ENCODE results near the gene MED29.
A peak's percentile ranks its signal among the peaks of the same experiment; 100 is the strongest.

The MED29 gene

DNA sequence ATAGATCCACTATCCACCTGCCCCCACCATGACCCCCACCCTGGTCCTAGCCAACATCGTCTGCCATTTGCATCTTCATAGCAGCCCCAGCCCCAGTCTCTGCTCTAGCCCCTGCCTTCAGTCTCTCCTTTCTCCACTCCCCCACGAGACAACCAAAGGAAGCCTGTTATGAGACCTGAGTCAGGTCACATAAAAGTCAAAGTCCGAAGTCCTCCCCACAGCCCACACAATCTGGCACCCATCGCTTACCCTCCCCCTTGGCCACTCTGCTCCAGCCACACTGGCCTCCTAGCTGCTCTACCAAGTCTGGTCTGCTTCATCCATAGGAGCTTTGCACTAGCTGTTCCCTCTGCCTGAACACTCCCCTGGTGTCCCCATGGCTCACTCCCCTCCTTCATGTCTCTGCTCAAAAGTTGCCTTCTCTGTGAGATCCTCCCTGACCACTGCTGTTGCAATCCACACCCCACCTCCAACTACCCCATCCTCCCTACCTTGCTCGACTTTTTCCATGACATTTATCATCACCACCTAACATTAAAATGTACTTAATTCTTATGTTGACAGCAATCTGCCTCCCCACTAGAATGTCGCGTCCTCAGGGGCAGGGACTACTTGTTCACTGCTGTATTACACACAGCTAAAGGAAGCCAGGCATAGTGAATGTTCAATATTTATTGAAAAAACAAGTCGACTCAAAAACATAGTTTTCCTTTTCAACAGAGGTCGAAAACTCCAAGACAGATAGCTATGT is 20.1 kb downstream of the MED29 start:
- DNase-seq (ENCODE audit: low read depth): no peak

DNA sequence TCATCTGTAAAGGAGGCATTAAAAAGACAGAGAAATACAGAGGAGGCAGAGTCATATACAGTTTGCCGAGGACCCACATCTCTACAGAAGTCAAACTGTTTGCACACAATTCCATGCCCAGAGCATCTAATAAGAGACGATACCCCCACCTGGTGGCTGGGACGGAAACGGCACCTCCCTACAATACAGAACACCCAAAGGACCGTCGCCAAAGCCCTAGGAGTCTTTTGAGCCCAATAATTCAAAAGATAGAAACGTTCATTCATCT is 20.6 kb downstream of the MED29 start:
- DNase-seq (ENCODE audit: low read depth): peak; percentile 91

DNA sequence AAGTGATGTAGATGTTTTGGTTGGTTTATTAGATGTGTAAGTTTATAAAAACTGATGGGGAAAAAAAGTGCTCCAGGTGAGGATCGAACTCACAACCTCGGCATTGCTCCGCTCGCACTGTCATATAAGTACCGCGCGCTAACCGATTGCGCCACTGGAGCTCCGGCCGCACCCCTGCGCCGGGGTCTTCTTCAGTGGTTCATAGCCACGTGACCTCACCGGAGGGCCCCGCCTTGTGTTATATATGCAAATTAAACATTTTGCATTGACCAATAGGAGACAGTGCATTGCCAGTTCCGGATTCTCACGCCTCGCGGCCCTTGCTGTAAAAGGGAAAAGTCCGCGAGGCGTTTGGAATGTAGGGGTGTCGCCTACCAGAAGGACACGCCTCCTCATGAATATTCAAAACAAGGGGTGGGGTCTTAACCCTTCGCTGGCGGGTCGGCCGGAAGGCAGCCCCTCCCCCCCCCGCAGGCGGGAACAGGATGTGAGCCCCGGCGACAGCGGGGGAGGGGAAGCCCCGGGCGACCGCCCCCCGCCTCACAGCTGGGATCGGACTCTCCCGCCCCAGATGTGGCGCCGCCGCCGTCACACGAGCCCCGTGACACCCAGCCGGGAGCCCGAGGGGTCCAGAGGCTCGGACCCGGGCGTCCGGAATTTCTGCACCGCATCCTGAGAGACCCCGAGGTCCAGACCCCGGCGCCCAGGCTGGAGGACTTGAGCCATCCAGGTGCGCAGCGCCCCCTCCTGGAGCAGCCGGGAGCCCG is 21.1 kb downstream of the MED29 start, which contains the start of gene PLEKHG2:
Gene PLEKHG2, plus strand, starts transcription at position 570 of the 767 bp plus-strand sequence. CDS start 1,418 bp downstream, outside the sequence.
- DNase-seq (ENCODE audit: low read depth): peak; percentile 100

DNA sequence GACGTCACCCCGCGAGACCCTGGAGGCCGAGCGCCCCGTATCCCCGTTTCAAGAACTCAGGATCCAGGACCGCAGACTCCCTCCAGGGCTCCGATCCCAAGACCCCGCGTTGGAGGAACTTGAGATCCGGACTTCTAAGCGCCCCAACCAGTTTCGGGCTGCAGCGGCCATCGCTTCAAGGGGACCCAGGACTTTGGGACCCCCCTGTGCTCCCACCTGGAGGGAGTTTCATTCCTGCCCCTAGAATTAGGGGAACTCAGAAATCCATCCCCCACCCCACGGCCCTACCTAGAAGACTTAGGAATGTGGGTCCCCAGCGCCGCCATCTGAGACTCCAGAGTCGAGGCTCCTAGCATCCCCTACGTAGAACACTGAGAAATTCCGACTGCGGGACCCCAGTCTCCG is 21.7 kb downstream of the MED29 start:
- DNase-seq (ENCODE audit: low read depth): no peak

DNA sequence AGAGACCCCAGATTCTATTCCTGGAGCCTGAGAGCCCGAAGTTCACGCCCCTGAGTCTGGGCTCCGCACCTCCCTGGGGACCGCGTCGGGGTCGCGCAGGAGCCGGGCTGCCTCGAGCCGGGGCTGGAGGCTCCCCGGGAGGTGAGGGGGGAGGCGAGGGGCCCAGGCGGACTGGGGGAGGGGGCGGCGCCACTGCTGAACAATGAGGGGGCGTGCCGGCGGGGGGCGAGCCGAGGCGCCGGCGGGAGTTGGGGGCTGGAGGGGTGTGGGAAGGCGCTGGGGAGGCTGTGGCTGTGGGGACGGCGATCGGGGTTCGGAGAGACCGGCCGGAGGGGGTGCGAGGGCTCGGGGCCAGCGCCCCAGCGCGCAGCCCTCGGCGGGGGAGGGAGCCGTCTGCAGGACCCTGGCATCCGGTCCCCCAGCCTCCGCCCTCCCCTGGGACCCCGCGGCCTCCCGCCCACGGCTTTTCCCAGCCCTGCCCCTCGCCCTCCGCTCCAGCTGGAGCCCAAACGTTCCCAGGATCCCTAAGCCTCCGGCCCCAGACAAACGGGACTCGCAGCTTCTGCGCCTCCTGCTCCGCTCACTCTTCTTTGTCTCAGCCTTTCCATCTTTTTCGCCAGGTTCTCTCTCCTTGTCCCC is 22.2 kb downstream of the MED29 start:
- DNase-seq (ENCODE audit: low read depth): no peak

DNA sequence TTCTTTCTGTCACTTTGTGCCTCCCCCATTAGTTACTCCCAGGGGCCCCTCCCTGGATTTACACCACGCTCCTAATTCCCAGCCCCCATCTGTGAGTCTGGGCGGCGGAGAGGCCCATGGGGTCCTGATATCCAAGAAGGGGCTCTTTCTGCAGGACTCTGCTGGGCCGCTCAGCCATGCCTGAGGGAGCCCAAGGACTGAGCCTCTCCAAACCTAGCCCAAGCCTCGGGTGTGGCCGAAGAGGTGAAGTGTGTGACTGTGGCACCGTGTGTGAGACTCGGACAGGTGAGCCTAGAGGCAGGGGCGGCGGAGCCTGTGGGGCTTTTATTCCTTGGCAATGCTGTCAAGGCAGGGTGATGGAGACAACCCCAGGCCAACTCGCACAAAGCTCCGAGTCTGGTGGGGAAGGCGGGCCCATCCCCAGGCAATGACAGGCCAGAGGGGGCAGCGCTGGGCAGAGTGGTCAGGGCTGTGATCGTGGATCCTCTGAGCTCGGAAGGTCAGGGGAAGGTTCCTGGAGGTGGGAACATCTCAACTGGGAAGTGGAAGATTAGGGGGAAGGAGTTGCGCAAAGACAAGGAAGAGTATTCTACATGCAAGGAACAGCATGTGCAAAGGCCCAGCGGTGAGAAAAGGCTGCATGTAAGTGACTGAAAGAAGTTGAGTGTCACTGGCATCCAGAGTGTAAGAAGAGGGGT is 22.9 kb downstream of the MED29 start:
- no peak for DNase-seq (ENCODE audit: low read depth)

DNA sequence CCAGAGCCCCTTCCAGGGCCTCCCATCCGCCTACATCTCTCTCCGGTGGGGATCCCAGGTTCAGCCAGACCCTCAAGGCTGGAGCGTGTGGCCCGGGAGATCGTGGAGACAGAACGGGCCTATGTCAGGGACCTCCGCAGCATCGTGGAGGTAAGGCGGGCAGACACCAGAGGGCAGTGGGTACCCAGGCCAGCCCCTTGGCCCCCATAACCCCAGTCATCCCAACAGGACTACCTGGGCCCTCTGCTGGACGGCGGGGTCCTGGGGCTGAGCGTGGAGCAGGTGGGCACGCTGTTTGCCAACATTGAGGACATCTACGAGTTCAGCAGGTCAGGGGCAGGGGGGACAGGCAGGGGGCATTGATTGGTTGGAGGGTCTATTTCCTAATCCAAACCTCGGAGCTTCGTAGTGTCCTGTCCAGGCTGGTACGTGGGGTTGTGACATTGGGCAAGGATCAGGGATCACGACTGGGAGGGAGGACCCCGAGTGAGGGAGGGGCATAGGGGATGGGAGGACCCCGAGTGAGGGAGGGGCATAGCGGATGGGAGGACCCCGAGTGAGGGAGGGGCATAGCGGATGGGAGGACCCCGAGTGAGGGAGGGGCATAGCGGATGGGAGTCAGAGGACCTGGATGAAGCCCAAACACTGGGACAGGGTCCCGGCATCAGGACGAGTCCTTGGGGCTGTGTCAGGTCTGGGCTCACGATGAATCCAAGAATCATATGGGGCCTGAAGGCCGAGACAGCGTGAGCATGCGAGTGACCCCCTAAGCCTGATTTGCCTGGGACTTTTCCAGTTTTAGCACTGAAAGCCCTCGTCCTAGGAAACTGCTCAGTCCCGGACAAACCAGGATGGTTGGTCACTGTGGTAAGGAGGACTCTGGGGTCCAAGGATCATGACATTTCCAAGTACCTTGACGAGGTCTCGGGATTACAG is 24.2 kb downstream of the MED29 start:
- DNase-seq (ENCODE audit: low read depth): no peak

DNA sequence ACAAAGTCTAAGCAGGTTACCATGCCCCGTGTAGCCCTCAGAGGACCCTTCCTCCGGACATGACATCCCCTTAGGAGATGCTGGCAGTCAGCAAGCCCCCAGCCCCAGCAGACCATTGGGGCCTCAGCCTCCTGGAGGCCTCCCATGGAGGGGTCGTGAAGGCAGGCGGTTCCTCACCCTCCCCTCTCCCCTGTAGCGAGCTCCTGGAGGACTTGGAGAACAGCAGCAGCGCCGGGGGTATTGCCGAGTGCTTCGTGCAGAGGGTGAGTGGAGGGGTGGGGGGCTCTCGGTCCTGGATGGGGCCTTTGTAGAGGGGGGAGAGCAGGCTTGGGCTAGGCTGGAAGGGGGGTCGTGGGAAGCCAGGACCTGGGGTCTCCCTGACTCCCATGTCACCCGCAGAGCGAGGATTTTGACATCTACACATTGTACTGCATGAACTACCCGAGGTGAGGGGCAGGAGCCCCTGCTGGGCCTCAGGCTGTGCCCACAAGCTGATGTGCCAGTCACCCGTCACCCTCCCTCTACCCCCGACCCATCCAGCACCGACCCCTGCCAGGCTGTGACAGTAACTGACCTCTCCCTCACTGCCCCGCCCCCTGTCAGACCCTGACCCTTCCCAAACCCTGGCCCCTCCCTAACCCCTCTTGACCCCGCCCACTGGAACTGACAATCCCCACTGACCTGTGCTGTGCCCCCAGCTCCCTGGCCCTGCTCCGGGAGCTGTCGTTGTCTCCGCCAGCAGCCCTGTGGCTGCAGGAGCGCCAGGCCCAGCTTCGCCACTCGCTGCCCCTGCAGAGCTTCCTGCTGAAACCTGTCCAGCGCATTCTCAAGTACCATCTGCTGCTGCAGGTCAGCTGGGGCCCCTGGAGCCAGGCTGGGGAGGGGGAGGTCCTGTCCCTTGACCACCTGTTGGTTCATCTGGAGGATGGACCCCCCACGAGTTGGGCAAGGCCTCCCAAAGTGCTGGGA is 25.3 kb downstream of the MED29 start:
- DNase-seq (ENCODE audit: low read depth): no peak

DNA sequence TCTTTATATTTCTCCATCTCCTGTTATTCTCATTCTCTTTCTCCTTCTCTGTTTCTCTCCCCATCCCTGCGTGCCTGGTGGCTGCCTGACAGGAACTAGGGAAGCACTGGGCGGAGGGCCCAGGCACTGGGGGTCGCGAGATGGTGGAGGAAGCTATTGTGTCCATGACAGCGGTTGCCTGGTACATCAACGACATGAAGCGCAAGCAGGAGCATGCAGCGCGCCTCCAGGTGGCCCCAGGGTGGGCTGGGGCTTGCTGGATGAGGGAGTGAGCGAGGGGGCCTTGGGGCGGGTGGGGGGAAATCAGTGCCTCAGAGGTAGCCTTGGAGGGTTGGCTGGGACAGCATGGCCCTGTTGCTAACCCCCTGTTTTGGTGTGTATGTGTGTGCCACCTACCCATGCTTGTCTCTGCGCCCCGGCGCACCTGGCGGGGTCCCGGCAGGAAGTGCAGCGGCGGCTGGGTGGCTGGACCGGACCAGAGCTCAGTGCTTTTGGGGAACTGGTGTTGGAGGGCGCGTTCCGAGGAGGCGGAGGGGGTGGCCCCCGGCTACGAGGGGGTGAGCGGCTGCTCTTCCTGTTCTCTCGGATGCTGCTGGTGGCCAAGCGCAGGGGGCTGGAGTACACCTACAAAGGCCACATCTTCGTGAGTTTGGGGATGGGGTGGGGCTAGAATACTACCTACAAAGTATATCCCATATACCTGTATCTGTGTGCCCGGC is 26.4 kb downstream of the MED29 start:
- no peak for DNase-seq (ENCODE audit: low read depth)

DNA sequence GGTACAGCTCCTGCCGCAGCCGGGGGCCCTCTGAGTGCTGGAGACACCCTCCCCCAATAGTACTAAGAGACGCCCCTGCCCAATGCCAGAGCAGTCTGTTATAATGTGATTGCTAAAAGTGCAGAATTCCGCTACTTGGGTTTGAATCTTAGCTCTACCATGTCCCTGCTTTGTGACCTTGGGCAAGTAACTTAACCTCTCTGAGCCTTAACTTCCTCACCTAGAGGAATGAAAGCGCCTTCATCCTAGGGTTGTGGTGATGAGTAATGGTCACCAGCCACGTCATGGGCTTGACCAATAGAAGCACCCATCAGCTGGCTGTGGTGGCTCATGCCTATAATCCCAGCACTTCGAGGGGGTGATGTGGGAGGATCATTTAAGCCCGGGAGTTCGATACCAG is 27.8 kb downstream of the MED29 start:
- DNase-seq (ENCODE audit: low read depth): no peak

DNA sequence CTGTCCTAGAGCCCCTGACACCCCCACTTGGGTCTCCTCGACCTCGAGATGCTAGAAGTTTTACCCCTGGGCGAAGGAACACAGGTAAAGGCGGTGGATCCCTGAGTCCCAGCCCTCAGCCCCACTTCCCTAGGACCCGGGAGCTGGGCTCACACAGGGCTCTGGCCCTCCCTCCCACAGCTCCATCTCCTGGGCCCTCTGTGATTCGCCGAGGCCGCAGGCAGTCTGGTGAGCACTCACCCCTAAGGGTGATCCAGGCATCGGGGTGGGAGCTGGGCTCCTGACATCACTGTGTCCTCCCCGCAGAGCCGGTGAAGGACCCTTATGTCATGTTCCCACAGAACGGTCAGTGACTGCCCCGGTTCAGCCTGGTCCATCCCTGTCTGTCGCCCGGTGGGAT is 29.6 kb downstream of the MED29 start:
- DNase-seq (ENCODE audit: low read depth): no peak

DNA sequence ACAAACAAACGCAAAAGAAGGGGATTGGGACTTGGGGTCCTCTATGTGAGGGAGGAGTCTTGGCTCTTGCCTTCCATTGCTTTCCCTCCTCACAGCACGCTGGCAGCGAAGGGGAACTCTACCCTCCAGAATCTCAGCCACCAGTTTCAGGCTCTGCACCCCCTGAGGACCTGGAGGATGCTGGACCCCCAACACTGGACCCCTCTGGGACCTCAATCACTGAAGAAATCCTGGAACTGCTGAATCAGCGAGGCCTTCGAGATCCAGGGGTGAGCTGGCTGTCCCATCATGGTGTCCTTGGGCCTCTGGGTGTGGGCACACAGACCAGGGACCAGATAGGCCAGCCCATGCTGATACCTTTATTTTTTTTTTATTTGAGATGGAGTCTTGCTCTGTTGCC is 30.8 kb downstream of the MED29 start:
- no peak for DNase-seq (ENCODE audit: low read depth)

DNA sequence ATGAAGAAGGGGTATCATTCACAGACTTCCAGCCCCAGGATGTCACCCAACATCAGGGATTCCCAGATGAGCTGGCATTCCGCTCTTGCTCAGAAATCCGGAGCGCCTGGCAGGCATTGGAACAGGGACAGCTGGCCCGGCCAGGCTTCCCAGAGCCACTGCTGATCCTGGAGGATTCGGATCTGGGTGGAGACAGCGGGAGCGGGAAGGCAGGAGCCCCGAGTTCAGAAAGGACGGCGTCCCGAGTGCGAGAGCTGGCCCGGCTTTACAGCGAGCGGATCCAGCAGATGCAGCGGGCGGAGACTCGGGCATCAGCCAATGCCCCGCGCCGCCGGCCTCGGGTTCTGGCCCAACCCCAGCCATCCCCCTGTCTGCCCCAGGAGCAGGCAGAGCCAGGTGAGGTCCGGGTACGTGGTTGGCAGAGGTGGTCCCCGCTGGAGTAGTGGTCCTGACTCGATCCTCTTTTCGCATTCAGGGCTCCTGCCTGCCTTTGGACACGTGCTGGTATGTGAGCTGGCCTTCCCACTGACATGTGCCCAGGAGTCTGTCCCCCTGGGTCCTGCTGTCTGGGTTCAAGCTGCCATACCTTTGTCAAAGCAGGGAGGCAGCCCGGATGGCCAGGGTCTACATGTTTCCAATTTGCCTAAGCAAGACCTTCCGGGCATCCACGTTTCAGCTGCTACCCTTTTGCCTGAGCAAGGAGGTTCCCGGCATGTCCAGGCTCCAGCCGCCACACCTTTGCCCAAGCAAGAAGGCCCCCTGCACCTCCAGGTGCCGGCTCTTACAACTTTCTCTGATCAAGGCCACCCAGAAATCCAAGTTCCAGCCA is 32.3 kb downstream of the MED29 start:
- DNase-seq (ENCODE audit: low read depth): no peak

DNA sequence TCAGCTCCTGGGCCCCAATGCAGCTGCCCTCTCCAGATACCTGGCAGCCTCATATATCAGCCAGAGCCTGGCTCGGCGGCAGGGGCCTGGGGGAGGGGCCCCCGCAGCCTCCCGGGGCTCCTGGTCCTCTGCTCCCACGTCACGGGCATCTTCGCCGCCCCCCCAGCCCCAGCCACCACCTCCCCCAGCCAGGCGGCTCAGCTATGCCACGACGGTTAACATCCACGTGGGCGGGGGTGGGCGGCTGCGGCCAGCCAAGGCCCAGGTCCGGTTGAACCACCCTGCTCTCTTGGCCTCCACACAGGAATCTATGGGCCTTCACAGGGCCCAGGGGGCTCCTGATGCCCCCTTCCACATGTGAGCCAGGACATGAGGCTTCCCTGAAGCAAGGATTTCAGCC is 33.8 kb downstream of the MED29 start:
- DNase-seq (ENCODE audit: low read depth): no peak

DNA sequence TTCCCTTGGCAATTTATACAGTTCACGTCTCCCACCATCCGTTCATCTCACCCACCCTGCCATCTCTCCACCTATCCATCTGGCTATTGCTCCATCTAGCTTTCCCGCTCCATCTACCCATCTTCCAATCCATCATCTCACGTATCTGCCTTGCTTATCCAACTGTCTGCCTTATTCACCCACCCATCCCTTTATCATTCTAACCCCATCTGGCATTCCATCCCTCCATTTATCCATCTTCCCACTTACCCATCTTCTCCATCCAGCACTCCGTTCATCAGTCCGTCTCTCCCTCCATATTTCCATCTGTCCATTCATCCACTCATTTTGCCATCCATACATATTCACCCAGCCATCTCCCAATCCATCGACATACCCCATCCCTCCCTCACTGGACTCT is 34.6 kb downstream of the MED29 start:
- no peak for DNase-seq (ENCODE audit: low read depth)

DNA sequence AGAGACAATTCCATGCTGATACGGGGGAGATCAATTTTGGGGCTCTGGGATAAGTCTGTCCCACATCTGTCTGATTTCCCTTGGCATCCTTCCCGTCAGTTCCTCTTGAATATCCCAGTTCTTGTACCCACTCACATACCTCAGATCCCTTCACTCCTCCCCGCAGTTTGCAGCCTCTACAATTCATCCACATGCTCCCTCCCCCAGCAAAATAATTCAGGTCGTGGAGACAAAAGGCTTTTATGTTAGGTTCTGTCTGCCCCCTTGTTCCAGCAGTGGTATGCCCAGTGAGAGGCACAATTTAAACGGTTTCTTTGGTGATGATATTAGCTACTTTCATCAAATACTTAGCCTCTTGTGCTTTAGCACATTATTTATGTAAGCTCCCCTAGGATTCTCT is 35.0 kb downstream of the MED29 start:
- DNase-seq (ENCODE audit: low read depth): no peak

DNA sequence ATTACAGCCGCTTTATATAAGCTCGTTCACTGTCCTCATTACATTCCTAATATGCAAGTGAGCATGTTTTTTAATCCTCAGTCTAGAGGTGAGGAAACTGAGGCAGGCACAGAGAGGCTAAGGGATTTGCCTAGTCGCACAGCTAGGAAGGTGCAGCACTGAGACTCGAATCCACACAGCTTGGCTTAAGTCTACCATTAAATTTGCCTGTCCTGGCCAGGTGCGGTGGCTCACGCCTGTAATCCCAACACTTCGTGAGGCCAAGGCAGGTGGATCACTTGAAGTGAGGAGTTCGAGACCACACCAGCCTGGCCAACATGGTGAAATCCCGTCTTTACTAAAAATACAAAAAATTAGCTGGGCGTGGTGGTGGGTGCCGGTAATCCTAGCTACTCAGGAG is 36.5 kb downstream of the MED29 start:
- no peak for DNase-seq (ENCODE audit: low read depth)

DNA sequence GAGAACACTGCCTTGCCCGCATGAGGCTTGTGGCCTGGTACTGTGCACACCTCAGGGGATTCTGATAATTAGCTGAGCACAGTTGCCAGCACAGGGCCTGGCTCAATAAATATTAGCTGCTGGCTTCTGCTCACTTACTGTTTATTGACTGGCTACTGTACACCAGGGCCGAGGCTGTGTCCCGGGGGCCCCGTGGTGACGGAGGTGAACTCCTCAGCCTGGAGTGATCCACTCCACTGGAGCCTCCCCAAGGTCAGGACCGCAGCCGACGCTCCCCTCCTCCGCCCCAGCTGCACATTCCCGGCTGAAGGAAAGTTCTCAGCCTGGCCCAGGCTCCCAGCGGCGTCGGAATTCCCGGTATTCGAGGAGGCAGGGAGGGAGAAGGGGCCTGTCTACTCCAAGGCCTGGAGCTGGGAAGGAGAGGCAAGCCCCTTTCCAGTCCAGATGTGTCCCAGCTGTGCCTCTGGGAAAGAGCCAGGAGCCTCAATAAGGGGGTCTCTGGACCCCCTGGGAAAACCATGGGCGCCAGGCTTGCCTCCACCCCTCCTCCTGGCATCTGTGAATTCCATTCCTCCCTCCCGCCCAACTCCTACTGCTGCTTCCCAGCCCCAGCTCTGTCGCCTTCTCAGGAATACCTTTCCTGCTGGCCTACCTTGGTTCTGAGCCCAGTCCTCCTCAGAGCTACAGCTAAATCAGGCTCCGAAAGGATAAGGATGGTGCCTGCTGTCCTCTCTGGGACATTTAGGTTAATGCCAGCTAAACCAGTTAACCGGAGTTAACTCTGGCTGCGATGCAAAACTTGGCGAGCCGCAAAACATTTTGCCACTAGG is 37.3 kb downstream of the MED29 start:
- peak; percentile 78 for DNase-seq (ENCODE audit: low read depth)
